ENCODE data around the gene ATP8B4.

The ATP8B4 gene

GRCh38 chr15:50053055-50053856 is 65.8 kb downstream of the ATP8B4 start:
- H3K27me3 ChIP-seq (ENCODE audit: insufficient read depth, low read length), result no peaks in the 10 kb centered on the region
- no peaks in the 10 kb centered on the region for H3K36me3 ChIP-seq (ENCODE audit: insufficient read depth, low read length)
- TF ChIP-seq EZH2 (IDR thresholded peaks at IDR 0.05; ENCODE audit: borderline replicate concordance, low read length) (no peak), CTCF (IDR thresholded peaks at IDR 0.05; ENCODE audit: low read length) (no peak)
- no peak overlapping the region for H3K4me3 ChIP-seq (ENCODE audit: low read depth, low read length, poor library complexity, severe bottlenecking)
- H3K9me3 ChIP-seq (ENCODE audit: low read length), result no peaks in the 10 kb centered on the region
- no peaks in the 10 kb centered on the region for H3K9me2 ChIP-seq (ENCODE audit: low read depth, low read length)
- no peak overlapping the region for H3K4me2 ChIP-seq (ENCODE audit: low read length)
- H4K20me1 ChIP-seq (ENCODE audit: insufficient read depth, low read length), result no peaks in the 10 kb centered on the region
- H3F3A ChIP-seq (ENCODE audit: insufficient read depth, low read length), result no peaks in the 10 kb centered on the region
- H2AFZ ChIP-seq (ENCODE audit: low read length), result no peak overlapping the region
- no peak overlapping the region for H3K9ac ChIP-seq (ENCODE audit: low read length)
- H3K79me2 ChIP-seq (ENCODE audit: insufficient read depth, low read length), result no peaks in the 10 kb centered on the region
- H3K27ac ChIP-seq (ENCODE audit: low read depth, low read length, poor library complexity, severe bottlenecking), result no peak overlapping the region
- no peaks in the 10 kb centered on the region for H3K4me1 ChIP-seq (ENCODE audit: insufficient read depth, low read length, severe bottlenecking)

- Histone ChIP-seq H3K27me3 (ENCODE audit: insufficient read depth, low read length) (no peaks in the 10 kb centered on the region), H3K27ac (ENCODE audit: low read depth, low read length, poor library complexity, severe bottlenecking) (no peak overlapping the region), H3K9me3 (ENCODE audit: low read length) (no peaks in the 10 kb centered on the region), H3K79me2 (ENCODE audit: insufficient read depth, low read length) (no peaks in the 10 kb centered on the region), H4K20me1 (ENCODE audit: insufficient read depth, low read length) (no peaks in the 10 kb centered on the region), H3K9ac (ENCODE audit: low read length) (no peak overlapping the region), H3K36me3 (ENCODE audit: insufficient read depth, low read length) (no peaks in the 10 kb centered on the region), H3K4me2 (ENCODE audit: low read length) (no peak overlapping the region), H2AFZ (ENCODE audit: low read length) (no peak overlapping the region), H3F3A (ENCODE audit: insufficient read depth, low read length) (no peaks in the 10 kb centered on the region), H3K4me3 (ENCODE audit: low read depth, low read length, poor library complexity, severe bottlenecking) (no peak overlapping the region), H3K9me2 (ENCODE audit: low read depth, low read length) (no peaks in the 10 kb centered on the region), H3K4me1 (ENCODE audit: insufficient read depth, low read length, severe bottlenecking) (no peaks in the 10 kb centered on the region)
- TF ChIP-seq EZH2 (IDR thresholded peaks at IDR 0.05; ENCODE audit: borderline replicate concordance, low read length), result no peak
- TF ChIP-seq CTCF (IDR thresholded peaks at IDR 0.05; ENCODE audit: low read length), result peak; percentile 42; the same call in 1 of the 2 replicates
Observed at GRCh38 chr15:50051811-50052419, 67.1 kb downstream of the ATP8B4 start.

GRCh38 chr15:50050986-50051743 is 67.9 kb downstream of the ATP8B4 start:
- no peaks in the 10 kb centered on the region for H3K79me2 ChIP-seq (ENCODE audit: insufficient read depth, low read length)
- no peaks in the 10 kb centered on the region for H3K9me2 ChIP-seq (ENCODE audit: low read depth, low read length)
- H2AFZ ChIP-seq (ENCODE audit: low read length), result no peak overlapping the region
- no peak overlapping the region for H3K4me2 ChIP-seq (ENCODE audit: low read length)
- H4K20me1 ChIP-seq (ENCODE audit: insufficient read depth, low read length), result no peaks in the 10 kb centered on the region
- no peaks in the 10 kb centered on the region for H3F3A ChIP-seq (ENCODE audit: insufficient read depth, low read length)
- H3K4me1 ChIP-seq (ENCODE audit: insufficient read depth, low read length, severe bottlenecking), result no peaks in the 10 kb centered on the region
- H3K4me3 ChIP-seq (ENCODE audit: low read depth, low read length, poor library complexity, severe bottlenecking), result no peak overlapping the region
- TF ChIP-seq EZH2 (IDR thresholded peaks at IDR 0.05; ENCODE audit: borderline replicate concordance, low read length), result no peak
- no peak for TF ChIP-seq CTCF (IDR thresholded peaks at IDR 0.05; ENCODE audit: low read length)
- H3K9me3 ChIP-seq (ENCODE audit: low read length), result no peaks in the 10 kb centered on the region
- no peaks in the 10 kb centered on the region for H3K27me3 ChIP-seq (ENCODE audit: insufficient read depth, low read length)
- H3K36me3 ChIP-seq (ENCODE audit: insufficient read depth, low read length), result no peaks in the 10 kb centered on the region
- no peak overlapping the region for H3K9ac ChIP-seq (ENCODE audit: low read length)
- H3K27ac ChIP-seq (ENCODE audit: low read depth, low read length, poor library complexity, severe bottlenecking), result no peak overlapping the region
